ENCODE data around the gene TMEM106C. TPM values are rescaled to one million over a fixed set of nuclear protein-coding genes. Genes with fewer than 3 reads are reported as not detected.

Gene TMEM106C
- total RNA-seq, 1 donor from 2014 or later = 77.1 TPM

GRCh38 chr12:47940773-47941474 is 22.5 kb upstream of the TMEM106C start:
- Mint-ChIP-seq H3K4me3 (no peak overlapping the region), H3K27ac (no peak overlapping the region), H3K9me3 (no peaks in the 10 kb centered on the region), H3K27me3 (peaks cover 11% of the 10 kb centered on the region), H3K4me1 (ENCODE audit: unreplicated experiment) (peaks cover 5% of the 10 kb centered on the region), H3K36me3 (no peaks in the 10 kb centered on the region)
- DNase-seq (ENCODE audit: extremely low spot score, unreplicated experiment) = no peak
- no peak for TF ChIP-seq CTCF (conservative IDR thresholded peaks at IDR 0.05)

- Mint-ChIP-seq H3K4me1 (ENCODE audit: unreplicated experiment) (peaks cover 5% of the 10 kb centered on the region), H3K36me3 (no peaks in the 10 kb centered on the region), H3K4me3 (no peak overlapping the region), H3K27me3 (peaks cover 11% of the 10 kb centered on the region), H3K9me3 (no peaks in the 10 kb centered on the region), H3K27ac (no peak overlapping the region)
- TF ChIP-seq CTCF (conservative IDR thresholded peaks at IDR 0.05) = no peak
- no peak for DNase-seq (ENCODE audit: extremely low spot score, unreplicated experiment)
These were observed 22.0 kb upstream of the TMEM106C start for GRCh38 chr12:47941475-47941780.

- H3K9me3 Mint-ChIP-seq = no peaks in the 10 kb centered on the region
- H3K27ac Mint-ChIP-seq = no peak overlapping the region
- TF ChIP-seq CTCF (conservative IDR thresholded peaks at IDR 0.05) = no peak
- no peaks in the 10 kb centered on the region for H3K36me3 Mint-ChIP-seq
- peaks cover 10% of the 10 kb centered on the region for H3K4me1 Mint-ChIP-seq (ENCODE audit: unreplicated experiment)
- H3K4me3 Mint-ChIP-seq = no peak overlapping the region
- no peak for DNase-seq (ENCODE audit: extremely low spot score, unreplicated experiment)
- H3K27me3 Mint-ChIP-seq = peaks cover 13% of the 10 kb centered on the region
These were observed 21.4 kb upstream of the TMEM106C start for GRCh38 chr12:47941871-47942613.

GRCh38 chr12:47942614-47943225 is 20.7 kb upstream of the TMEM106C start:
- Mint-ChIP-seq H3K4me3 (no peak overlapping the region), H3K36me3 (no peaks in the 10 kb centered on the region), H3K27me3 (peaks cover 13% of the 10 kb centered on the region), H3K4me1 (ENCODE audit: unreplicated experiment) (peaks cover 11% of the 10 kb centered on the region), H3K9me3 (no peaks in the 10 kb centered on the region), H3K27ac (no peak overlapping the region)
- no peak for TF ChIP-seq CTCF (conservative IDR thresholded peaks at IDR 0.05)
- DNase-seq (ENCODE audit: extremely low spot score, unreplicated experiment) = no peak

GRCh38 chr12:47943623-47944340 is 19.6 kb upstream of the TMEM106C start:
- Mint-ChIP-seq H3K36me3 (no peaks in the 10 kb centered on the region), H3K9me3 (no peaks in the 10 kb centered on the region), H3K4me3 (no peak overlapping the region), H3K27ac (no peak overlapping the region), H3K4me1 (ENCODE audit: unreplicated experiment) (peaks cover 11% of the 10 kb centered on the region), H3K27me3 (peaks cover 13% of the 10 kb centered on the region)
- TF ChIP-seq CTCF (conservative IDR thresholded peaks at IDR 0.05) = no peak
- no peak for DNase-seq (ENCODE audit: extremely low spot score, unreplicated experiment)

Data from type B pancreatic cell (in vitro differentiated cells).